ENCODE measurements around the gene TMEM242. TPM values are rescaled to one million over a fixed set of nuclear protein-coding genes. Genes with fewer than 3 reads are reported as not detected.

Gene TMEM242
- total RNA-seq, 2 donors from 2014 or later: 10.8 to 11.9 TPM

DNA sequence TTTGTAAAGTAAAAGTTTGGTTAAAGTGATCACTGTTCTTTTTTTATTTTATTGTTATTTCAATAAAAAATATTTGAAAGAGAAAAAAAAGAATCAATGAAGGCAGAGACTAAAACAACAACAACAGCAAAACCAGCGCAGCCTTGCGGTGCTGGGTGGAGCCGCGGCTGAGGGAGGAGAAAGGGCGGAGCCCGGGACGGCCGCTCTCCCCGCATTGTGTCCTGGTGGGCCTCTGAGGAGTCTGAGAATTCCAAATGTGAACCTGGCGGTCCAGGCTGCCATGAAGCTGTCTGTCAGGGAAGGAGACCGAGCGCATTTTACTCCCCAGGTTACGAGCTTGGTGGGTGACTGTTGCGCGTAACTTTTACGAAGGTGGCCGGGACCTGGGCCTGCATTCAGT, 43.2 kb downstream of the TMEM242 start:
- no peak overlapping the region for H3K27ac ChIP-seq
- no peaks in the 10 kb centered on the region for H3K36me3 ChIP-seq
- no peaks in the 10 kb centered on the region for H3K4me1 ChIP-seq
- no peak overlapping the region for H3K4me3 ChIP-seq
- no peaks in the 10 kb centered on the region for H3K27me3 ChIP-seq
- H3K9ac ChIP-seq (ENCODE audit: low read depth in 2 of 2, low read length in 2 of 2): no peak overlapping the region
- intact Hi-C loops (cut with DNase I): no loop called here
- no peak for TF ChIP-seq CTCF (IDR thresholded peaks at IDR 0.05)
- H3K9me3 ChIP-seq: no peaks in the 10 kb centered on the region
- no peak for DNase-seq

DNA sequence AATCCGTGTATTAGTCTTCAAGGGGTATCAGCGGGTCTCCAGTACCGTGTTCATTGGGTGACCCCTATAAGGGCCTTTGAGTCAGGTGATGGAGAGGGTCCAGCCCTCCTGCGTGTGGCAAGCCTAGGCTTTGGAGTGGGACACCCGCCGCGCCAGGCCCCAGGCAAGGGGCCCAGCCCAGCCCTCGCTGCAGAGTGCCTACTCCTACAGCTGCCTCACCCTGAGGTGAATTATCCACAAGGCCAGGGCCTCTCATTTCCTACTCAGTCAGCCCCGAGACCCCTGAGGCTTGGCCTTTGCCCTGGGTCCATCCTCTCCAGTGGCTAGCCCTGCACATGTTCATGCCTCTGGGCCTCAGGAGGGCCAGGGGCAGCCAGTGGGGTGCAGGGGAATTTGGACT, 45.1 kb downstream of the TMEM242 start:
- no peaks in the 10 kb centered on the region for H3K27me3 ChIP-seq
- intact Hi-C loops (cut with DNase I): loop anchor here (5.0 to 10.0 kb wide), 2 partner anchors 243 to 491 kb away; no protein-coding TSS in a partner anchor
- H3K9ac ChIP-seq (ENCODE audit: low read depth in 2 of 2, low read length in 2 of 2): no peak overlapping the region
- no peaks in the 10 kb centered on the region for H3K9me3 ChIP-seq
- no peak overlapping the region for H3K27ac ChIP-seq
- no peak for TF ChIP-seq CTCF (IDR thresholded peaks at IDR 0.05)
- H3K4me3 ChIP-seq: no peak overlapping the region
- DNase-seq: no peak
- no peaks in the 10 kb centered on the region for H3K36me3 ChIP-seq
- no peaks in the 10 kb centered on the region for H3K4me1 ChIP-seq

GRCh38 chr6:157276731-157277130, 46.6 kb downstream of the TMEM242 start:
- Histone ChIP-seq H3K27me3 (no peaks in the 10 kb centered on the region), H3K27ac (no peak overlapping the region), H3K4me3 (no peak overlapping the region), H3K9me3 (no peaks in the 10 kb centered on the region), H3K4me1 (no peaks in the 10 kb centered on the region), H3K36me3 (no peaks in the 10 kb centered on the region), H3K9ac (ENCODE audit: low read depth in 2 of 2, low read length in 2 of 2) (no peak overlapping the region)
- no peak for DNase-seq
- no peak for TF ChIP-seq CTCF (IDR thresholded peaks at IDR 0.05)
- intact Hi-C loops (cut with DNase I): loop anchor here (5.0 to 10.0 kb wide), 2 partner anchors 242 to 489 kb away; no protein-coding TSS in a partner anchor

DNA sequence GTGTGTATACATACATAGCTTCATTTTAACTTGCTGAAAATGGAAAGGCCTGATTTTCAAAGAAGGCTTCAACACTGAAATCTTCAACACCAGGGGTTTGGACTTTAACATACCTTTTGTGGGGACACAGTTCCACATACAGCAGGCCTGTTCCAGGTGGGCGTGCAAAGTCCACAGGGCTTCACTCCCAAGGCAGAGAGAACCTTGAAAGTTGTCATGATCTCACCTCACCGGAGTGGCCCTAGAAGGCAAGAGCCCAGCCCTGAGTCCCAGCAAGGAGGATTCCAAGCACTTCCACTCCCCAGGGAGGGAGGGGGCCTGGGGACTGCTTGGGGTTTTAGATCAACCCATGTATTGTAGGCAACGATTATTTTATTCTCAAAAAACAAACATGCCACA, 47.2 kb downstream of the TMEM242 start:
- Histone ChIP-seq H3K4me1 (no peaks in the 10 kb centered on the region), H3K27me3 (no peaks in the 10 kb centered on the region), H3K27ac (no peak overlapping the region), H3K9me3 (no peaks in the 10 kb centered on the region), H3K4me3 (no peak overlapping the region), H3K36me3 (no peaks in the 10 kb centered on the region), H3K9ac (ENCODE audit: low read depth in 2 of 2, low read length in 2 of 2) (no peak overlapping the region)
- intact Hi-C loops (cut with DNase I): loop anchor here (5.0 to 10.0 kb wide), 2 partner anchors 241 to 489 kb away; no protein-coding TSS in a partner anchor
- no peak for DNase-seq
- no peak for TF ChIP-seq CTCF (IDR thresholded peaks at IDR 0.05)

GRCh38 chr6:157274471-157275226, 48.7 kb downstream of the TMEM242 start:
- Histone ChIP-seq H3K27me3 (no peaks in the 10 kb centered on the region), H3K9ac (ENCODE audit: low read depth in 2 of 2, low read length in 2 of 2) (peak overlapping the region; percentile 76 to 79)
- intact Hi-C loops (cut with DNase I): loop anchor here (5.0 to 10.0 kb wide), 3 partner anchors 37 to 487 kb away; no protein-coding TSS in a partner anchor

More at GRCh38 chr6:157274471-157275226, 48.7 kb downstream of the TMEM242 start:
- no peaks in the 10 kb centered on the region for H3K9me3 ChIP-seq
- H3K27ac ChIP-seq: peak overlapping the region; percentile 47
- DNase-seq: peak; percentile 64
- peak overlapping the region; percentile 78 for H3K4me3 ChIP-seq
- no peaks in the 10 kb centered on the region for H3K4me1 ChIP-seq
- no peaks in the 10 kb centered on the region for H3K36me3 ChIP-seq
- peak; percentile 57 for TF ChIP-seq CTCF (IDR thresholded peaks at IDR 0.05)
